ENCODE data around the gene SEC63.

- no peak for TF ChIP-seq CTCF (conservative IDR thresholded peaks at IDR 0.05; ENCODE audit: low read depth, low read length)
- no peak for TF ChIP-seq CEBPB (IDR thresholded peaks at IDR 0.05; ENCODE audit: low read depth, low read length)
- no peak for TF ChIP-seq POLR2A (IDR thresholded peaks at IDR 0.05; ENCODE audit: low read depth, low read length)
Measured at GRCh38 chr6:107942142-107942541, 15.9 kb downstream of the SEC63 start.
